ENCODE data around the gene TCAF1.
"Not testable (repeated sequence)": the region's sequence is repeated elsewhere in the genome, so short reads cannot be mapped to it uniquely, and the experiment has no call there.

- TF ChIP-seq, protein P1, sequence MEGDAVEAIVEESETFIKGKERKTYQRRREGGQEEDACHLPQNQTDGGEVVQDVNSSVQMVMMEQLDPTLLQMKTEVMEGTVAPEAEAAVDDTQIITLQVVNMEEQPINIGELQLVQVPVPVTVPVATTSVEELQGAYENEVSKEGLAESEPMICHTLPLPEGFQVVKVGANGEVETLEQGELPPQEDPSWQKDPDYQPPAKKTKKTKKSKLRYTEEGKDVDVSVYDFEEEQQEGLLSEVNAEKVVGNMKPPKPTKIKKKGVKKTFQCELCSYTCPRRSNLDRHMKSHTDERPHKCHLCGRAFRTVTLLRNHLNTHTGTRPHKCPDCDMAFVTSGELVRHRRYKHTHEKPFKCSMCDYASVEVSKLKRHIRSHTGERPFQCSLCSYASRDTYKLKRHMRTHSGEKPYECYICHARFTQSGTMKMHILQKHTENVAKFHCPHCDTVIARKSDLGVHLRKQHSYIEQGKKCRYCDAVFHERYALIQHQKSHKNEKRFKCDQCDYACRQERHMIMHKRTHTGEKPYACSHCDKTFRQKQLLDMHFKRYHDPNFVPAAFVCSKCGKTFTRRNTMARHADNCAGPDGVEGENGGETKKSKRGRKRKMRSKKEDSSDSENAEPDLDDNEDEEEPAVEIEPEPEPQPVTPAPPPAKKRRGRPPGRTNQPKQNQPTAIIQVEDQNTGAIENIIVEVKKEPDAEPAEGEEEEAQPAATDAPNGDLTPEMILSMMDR (IDR thresholded peaks at IDR 0.05), result not testable (repeated sequence)
- not testable (repeated sequence) for TF ChIP-seq POLR2A (IDR thresholded peaks at IDR 0.05)
These were observed 80.3 kb downstream of the TCAF1 start for GRCh38 chr7:143821392-143822277.
